Measurements from ENCODE around the gene KIT.

GRCh38 chr4:54731552-54731951, 73.8 kb downstream of the KIT start:
- TF ChIP-seq CTCF (IDR thresholded peaks at IDR 0.05), result no peak
- TF ChIP-seq ZFX (IDR thresholded peaks at IDR 0.05; ENCODE audit: borderline replicate concordance), result no peak

All from 22Rv1 (cell line).